Measurements from ENCODE around the gene SRRM3.
"Not testable (repeated sequence)": the region's sequence is repeated elsewhere in the genome, so short reads cannot be mapped to it uniquely, and the experiment has no call there.

Gene SRRM3

DNA sequence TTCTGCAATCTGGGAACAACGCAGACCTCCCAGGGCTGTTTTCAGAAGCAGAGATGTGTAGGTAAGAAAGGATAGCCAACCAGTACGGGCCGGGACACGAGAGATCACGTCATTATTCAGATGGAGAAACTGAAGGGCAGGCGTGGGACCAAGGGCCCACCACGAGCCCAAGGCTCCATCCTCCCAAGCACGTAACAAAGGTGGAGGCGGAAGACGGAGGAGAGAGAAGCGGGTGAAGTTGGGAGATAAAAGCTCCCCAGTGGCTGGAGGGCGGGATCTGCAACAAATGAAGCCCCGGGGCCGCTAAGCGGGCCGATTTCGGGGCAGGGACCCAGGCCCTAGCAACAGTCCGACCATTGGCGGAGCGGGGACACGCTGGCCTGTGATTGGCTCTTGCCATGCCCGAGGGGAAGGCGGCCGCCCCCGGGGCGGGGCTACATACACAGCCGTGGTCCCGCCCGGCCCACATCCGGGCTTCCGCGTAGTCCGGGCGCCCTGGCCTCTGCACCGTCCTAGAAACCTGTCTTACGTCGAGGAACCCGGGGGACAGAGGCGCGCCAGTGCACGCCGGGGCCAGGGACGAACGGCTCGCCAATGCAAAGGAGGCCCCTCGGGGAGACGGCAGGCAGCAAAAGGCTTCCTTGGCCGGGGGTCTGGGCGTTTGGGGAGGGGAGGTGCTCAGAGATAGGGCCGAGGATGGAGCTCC, 116.2 kb downstream of the SRRM3 start:
- peak; percentile 89 for FAIRE-seq

- FAIRE-seq = no peak
Measured at GRCh38 chr7:76318488-76319353, 117.0 kb downstream of the SRRM3 start.

DNA sequence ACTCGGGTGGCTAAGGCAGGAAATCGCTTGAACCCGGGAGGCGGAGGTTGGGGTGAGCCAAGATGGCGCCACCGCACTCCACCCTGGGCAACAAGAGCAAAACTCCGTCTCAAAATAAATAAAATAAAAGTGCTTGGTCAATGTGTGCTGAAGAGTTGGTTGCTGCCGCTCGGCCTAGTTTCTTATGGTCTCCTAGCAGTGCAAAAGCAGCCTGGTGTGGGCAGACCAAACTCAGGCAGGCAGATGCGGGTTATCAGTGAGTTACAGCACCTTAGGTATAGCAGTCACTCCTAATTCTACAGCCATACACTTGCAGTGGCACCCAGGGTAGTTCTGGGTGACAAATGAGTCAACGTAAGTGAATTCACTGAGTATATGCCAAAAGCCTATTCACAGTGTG, 123.4 kb downstream of the SRRM3 start:
- no peak for FAIRE-seq

DNA sequence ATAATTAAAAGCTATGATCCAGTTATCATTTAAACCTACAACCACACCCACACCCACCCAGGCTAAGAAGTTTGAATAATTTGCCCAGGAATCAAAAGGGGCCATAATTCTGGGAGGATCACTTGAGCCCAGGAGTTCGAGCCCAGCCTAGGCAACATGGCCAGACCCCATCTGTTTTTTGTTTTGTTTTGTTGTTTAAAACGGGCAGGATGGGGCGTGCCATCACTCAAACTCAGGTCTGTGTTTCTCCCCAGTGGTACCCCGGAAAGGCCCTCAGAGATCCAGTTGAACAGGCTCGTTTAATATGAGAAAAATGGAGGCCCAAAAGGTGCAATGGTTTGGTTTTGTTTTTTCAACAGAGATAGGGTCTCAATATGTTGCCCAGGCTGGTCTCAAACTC, 124.1 kb downstream of the SRRM3 start:
- no peak for FAIRE-seq

GRCh38 chr7:76326646-76327233, 125.0 kb downstream of the SRRM3 start:
- FAIRE-seq = no peak

GRCh38 chr7:76327610-76328009, 125.9 kb downstream of the SRRM3 start:
- FAIRE-seq = no peak

- no peak for FAIRE-seq
Measured at GRCh38 chr7:76328389-76328788, 126.7 kb downstream of the SRRM3 start.

GRCh38 chr7:76329479-76329878, 127.8 kb downstream of the SRRM3 start:
- FAIRE-seq = no peak

DNA sequence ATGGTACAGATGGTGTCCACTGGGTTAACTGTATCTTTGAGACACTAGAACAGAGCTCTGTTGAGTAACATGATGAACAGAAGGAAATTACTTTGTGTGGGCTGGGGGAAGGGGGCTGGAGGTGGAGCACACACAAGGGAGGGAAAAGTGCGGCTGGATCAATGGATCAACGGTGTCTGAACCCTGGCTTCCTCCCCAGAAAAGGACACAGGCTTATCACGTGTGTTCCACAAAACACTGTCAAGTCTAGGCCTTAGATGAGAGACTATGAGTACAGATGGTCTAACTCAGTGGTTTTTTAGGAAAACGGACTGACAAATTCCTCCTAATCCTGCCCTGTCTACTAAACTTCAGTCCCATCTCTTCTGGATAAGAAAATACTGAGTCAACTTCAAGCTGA, 128.6 kb downstream of the SRRM3 start:
- FAIRE-seq = no peak

DNA sequence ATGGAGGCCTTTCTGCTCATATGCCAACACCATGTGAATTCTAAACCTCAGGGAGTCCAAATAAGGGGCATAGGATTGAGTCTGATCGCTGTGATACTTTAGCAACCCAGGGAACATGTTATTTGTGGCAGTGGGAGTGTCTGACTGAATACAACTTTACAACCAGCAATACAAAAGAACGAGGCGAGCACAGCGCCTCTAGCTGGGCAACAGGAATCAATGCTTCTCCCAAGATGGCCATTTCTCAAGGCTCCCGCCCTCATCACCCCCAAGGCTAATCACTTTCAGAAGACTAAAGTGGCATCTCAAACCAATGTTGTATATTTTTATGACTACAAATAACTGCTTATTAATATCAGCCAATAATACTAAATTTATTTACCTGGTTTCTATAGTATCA, 129.0 kb downstream of the SRRM3 start:
- FAIRE-seq = no peak

DNA sequence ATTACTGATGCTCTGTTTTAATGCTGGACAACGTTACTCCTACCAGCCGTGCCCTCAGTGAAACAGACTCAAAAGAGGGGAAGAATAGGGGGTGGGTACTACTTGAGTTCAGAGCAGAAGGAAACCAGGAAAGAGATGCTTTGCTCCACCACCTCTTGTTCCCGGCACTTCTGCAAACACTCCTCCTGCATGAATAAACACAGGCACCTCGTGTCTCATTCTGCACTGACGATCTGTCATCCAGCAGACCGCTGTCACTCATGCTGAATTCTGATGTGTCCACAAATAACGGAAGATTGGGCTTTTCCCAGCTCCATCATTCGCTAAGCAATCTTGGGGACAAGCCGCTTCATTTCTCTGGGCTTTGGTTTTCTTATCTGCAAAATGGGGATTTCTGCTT, 130.4 kb downstream of the SRRM3 start:
- FAIRE-seq = no peak

DNA sequence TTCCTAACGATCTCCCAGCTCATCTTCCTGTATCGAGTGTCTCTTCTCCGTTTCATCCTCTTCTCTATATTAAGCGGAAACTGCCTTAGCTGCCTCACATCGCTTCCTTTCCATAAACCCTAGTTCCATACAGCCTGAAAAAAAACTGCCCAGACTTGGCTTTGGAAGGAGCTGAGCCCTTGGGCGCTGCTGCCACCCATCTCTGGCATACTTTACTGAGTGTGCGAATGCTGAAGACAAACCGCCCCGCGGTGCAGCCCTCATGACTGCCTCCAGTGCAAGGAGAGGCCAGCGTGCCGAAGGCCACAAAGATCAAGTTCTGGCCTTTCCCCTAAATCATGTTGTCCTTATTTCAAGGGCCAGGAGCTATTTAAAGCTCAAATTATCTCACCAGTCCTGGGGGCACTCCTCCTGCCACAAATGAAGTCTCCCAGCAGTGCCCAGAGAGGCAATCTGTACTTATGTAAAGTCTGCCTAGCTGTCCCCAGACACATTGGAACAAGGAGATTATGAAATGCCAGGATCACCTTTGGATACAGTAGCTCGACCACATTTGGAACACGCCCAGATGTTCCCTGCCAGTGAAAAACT, 131.9 kb downstream of the SRRM3 start:
- FAIRE-seq = no peak

DNA sequence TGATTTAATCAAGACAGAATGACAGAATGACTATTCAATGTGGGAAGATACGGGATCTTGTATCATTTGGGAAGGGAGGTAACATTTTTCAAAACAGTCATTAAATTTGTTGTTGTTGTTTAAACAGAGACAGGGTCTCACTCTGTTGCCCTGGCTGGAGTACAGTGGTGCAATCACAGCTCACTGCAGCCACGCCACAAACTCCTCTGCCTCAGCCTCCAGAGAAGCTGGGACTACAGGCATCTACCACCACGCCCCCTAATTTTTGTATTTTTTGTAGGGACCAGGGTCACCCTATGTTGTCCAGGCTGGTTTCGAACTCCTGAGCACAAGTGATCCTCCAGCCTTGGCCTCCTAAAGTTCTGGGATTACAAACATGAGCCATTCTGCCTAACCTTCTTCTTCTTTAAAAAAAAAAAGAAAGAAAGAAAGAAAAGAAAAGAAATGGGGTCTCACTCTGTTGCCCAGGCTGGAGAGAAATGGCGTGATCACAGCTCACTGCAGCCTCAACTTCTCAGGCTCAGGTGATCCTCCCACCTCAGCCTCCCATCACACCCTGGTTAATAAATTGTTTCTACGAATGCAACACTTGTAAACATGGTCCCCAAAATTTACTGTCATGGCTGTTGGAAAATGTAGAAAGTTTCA, 132.7 kb downstream of the SRRM3 start:
- FAIRE-seq = no peak

- not testable (repeated sequence) for FAIRE-seq
Measured at GRCh38 chr7:76335417-76335816, 133.7 kb downstream of the SRRM3 start.

GRCh38 chr7:76336094-76336493, 134.4 kb downstream of the SRRM3 start:
- FAIRE-seq = no peak

All from endometrium (tissue), 2 donors.